ENCODE measurements around the gene RAD51B.

RAD51B gene

DNA sequence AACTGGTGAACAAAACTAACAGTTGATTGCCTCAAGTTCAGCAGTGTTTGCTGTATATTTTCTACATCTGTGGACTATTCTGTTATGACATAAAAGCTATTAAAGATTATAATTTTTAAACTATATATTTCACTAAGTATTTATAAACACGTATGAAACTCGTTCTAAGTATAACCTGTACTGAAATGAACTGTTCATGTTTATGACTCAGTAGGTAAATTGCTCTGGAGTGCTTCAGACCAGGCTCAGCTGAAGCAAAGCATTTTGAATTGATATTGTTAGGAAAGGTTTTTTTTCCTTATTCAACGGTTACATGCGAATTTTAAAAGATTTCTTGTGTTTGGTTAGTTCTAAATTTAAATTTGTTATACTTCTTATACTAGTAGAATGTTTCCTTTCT is 151.3 kb downstream of the RAD51B start:
- DNase-seq (ENCODE audit: low read depth, low spot score) = no peak
- no peak overlapping the region for H3K4me3 ChIP-seq (ENCODE audit: insufficient read length, low read depth)
- H3K27me3 ChIP-seq (ENCODE audit: insufficient read depth, insufficient read length) = no peaks in the 10 kb centered on the region
- H3K9me3 ChIP-seq (ENCODE audit: insufficient read depth, low read length) = peaks cover 12% of the 10 kb centered on the region; the same call in 1 of the 2 replicates
- H3K9ac ChIP-seq (ENCODE audit: insufficient read length, low read depth) = no peak overlapping the region
- H3K4me1 ChIP-seq (ENCODE audit: insufficient read depth, insufficient read length) = no peaks in the 10 kb centered on the region
- H3K36me3 ChIP-seq (ENCODE audit: insufficient read depth, insufficient read length, low read length) = no peaks in the 10 kb centered on the region
- TF ChIP-seq SUZ12 (IDR thresholded peaks at IDR 0.05; ENCODE audit: extremely low read depth, insufficient read depth, insufficient read length) (no peak), YY1 (IDR thresholded peaks at IDR 0.05; ENCODE audit: insufficient read depth, insufficient read length) (no peak), ZNF274 (IDR thresholded peaks at IDR 0.05; ENCODE audit: low read depth, low read length) (no peak)

GRCh38 chr14:67971627-67972625 is 152.3 kb downstream of the RAD51B start:
- no peak for TF ChIP-seq ZNF274 (IDR thresholded peaks at IDR 0.05; ENCODE audit: low read depth, low read length)
- no peak for TF ChIP-seq YY1 (IDR thresholded peaks at IDR 0.05; ENCODE audit: insufficient read depth, insufficient read length)
- no peak for TF ChIP-seq SUZ12 (IDR thresholded peaks at IDR 0.05; ENCODE audit: extremely low read depth, insufficient read depth, insufficient read length)
- DNase-seq (ENCODE audit: low read depth, low spot score) = no peak
- H3K9me3 ChIP-seq (ENCODE audit: insufficient read depth, low read length) = peaks cover 11% of the 10 kb centered on the region; the same call in 1 of the 2 replicates

GRCh38 chr14:67973436-67973835 is 153.9 kb downstream of the RAD51B start:
- H3K4me3 ChIP-seq (ENCODE audit: insufficient read length, low read depth) = no peak overlapping the region

More at GRCh38 chr14:67971627-67972625, 152.3 kb downstream of the RAD51B start:
- Histone ChIP-seq H3K27me3 (ENCODE audit: insufficient read depth, insufficient read length) (no peaks in the 10 kb centered on the region), H3K4me3 (ENCODE audit: insufficient read length, low read depth) (no peak overlapping the region), H3K36me3 (ENCODE audit: insufficient read depth, insufficient read length, low read length) (no peaks in the 10 kb centered on the region), H3K4me1 (ENCODE audit: insufficient read depth, insufficient read length) (no peaks in the 10 kb centered on the region), H3K9ac (ENCODE audit: insufficient read length, low read depth) (no peak overlapping the region)

GRCh38 chr14:67975470-67975869 is 155.9 kb downstream of the RAD51B start:
- no peaks in the 10 kb centered on the region for H3K27me3 ChIP-seq (ENCODE audit: insufficient read depth, insufficient read length)
- H3K9ac ChIP-seq (ENCODE audit: insufficient read length, low read depth) = no peak overlapping the region
- no peaks in the 10 kb centered on the region for H3K4me1 ChIP-seq (ENCODE audit: insufficient read depth, insufficient read length)
- H3K4me3 ChIP-seq (ENCODE audit: insufficient read length, low read depth) = no peak overlapping the region
- H3K9me3 ChIP-seq (ENCODE audit: insufficient read depth, low read length) = no peaks in the 10 kb centered on the region
- no peak for DNase-seq (ENCODE audit: low read depth, low spot score)
- no peaks in the 10 kb centered on the region for H3K36me3 ChIP-seq (ENCODE audit: insufficient read depth, insufficient read length, low read length)
- TF ChIP-seq SUZ12 (IDR thresholded peaks at IDR 0.05; ENCODE audit: extremely low read depth, insufficient read depth, insufficient read length) (no peak), YY1 (IDR thresholded peaks at IDR 0.05; ENCODE audit: insufficient read depth, insufficient read length) (no peak), ZNF274 (IDR thresholded peaks at IDR 0.05; ENCODE audit: low read depth, low read length) (no peak)

More at GRCh38 chr14:67973436-67973835, 153.9 kb downstream of the RAD51B start:
- no peaks in the 10 kb centered on the region for H3K4me1 ChIP-seq (ENCODE audit: insufficient read depth, insufficient read length)
- TF ChIP-seq YY1 (IDR thresholded peaks at IDR 0.05; ENCODE audit: insufficient read depth, insufficient read length) (no peak), ZNF274 (IDR thresholded peaks at IDR 0.05; ENCODE audit: low read depth, low read length) (no peak), SUZ12 (IDR thresholded peaks at IDR 0.05; ENCODE audit: extremely low read depth, insufficient read depth, insufficient read length) (no peak)
- H3K9me3 ChIP-seq (ENCODE audit: insufficient read depth, low read length) = peaks cover 6% of the 10 kb centered on the region; the same call in 1 of the 2 replicates
- no peaks in the 10 kb centered on the region for H3K36me3 ChIP-seq (ENCODE audit: insufficient read depth, insufficient read length, low read length)
- no peak for DNase-seq (ENCODE audit: low read depth, low spot score)
- H3K9ac ChIP-seq (ENCODE audit: insufficient read length, low read depth) = no peak overlapping the region
- H3K27me3 ChIP-seq (ENCODE audit: insufficient read depth, insufficient read length) = no peaks in the 10 kb centered on the region

- no peak for DNase-seq (ENCODE audit: low read depth, low spot score)
These were observed 158.0 kb downstream of the RAD51B start for GRCh38 chr14:67977434-67978034.

GRCh38 chr14:67978749-67979148 is 159.2 kb downstream of the RAD51B start:
- H3K9me3 ChIP-seq (ENCODE audit: insufficient read depth, low read length) = no peaks in the 10 kb centered on the region
- no peak for TF ChIP-seq ZNF274 (IDR thresholded peaks at IDR 0.05; ENCODE audit: low read depth, low read length)
- TF ChIP-seq SUZ12 (IDR thresholded peaks at IDR 0.05; ENCODE audit: extremely low read depth, insufficient read depth, insufficient read length) = no peak
- TF ChIP-seq YY1 (IDR thresholded peaks at IDR 0.05; ENCODE audit: insufficient read depth, insufficient read length) = no peak
- no peak for DNase-seq (ENCODE audit: low read depth, low spot score)
- no peak overlapping the region for H3K4me3 ChIP-seq (ENCODE audit: insufficient read length, low read depth)
- H3K4me1 ChIP-seq (ENCODE audit: insufficient read depth, insufficient read length) = no peaks in the 10 kb centered on the region
- H3K36me3 ChIP-seq (ENCODE audit: insufficient read depth, insufficient read length, low read length) = no peaks in the 10 kb centered on the region
- no peaks in the 10 kb centered on the region for H3K27me3 ChIP-seq (ENCODE audit: insufficient read depth, insufficient read length)
- H3K9ac ChIP-seq (ENCODE audit: insufficient read length, low read depth) = no peak overlapping the region

More at GRCh38 chr14:67977434-67978034, 158.0 kb downstream of the RAD51B start:
- no peaks in the 10 kb centered on the region for H3K4me1 ChIP-seq (ENCODE audit: insufficient read depth, insufficient read length)
- H3K4me3 ChIP-seq (ENCODE audit: insufficient read length, low read depth) = no peak overlapping the region
- no peak for TF ChIP-seq SUZ12 (IDR thresholded peaks at IDR 0.05; ENCODE audit: extremely low read depth, insufficient read depth, insufficient read length)
- TF ChIP-seq YY1 (IDR thresholded peaks at IDR 0.05; ENCODE audit: insufficient read depth, insufficient read length) = no peak
- TF ChIP-seq ZNF274 (IDR thresholded peaks at IDR 0.05; ENCODE audit: low read depth, low read length) = no peak
- no peaks in the 10 kb centered on the region for H3K9me3 ChIP-seq (ENCODE audit: insufficient read depth, low read length)
- H3K27me3 ChIP-seq (ENCODE audit: insufficient read depth, insufficient read length) = no peaks in the 10 kb centered on the region
- no peak overlapping the region for H3K9ac ChIP-seq (ENCODE audit: insufficient read length, low read depth)
- H3K36me3 ChIP-seq (ENCODE audit: insufficient read depth, insufficient read length, low read length) = no peaks in the 10 kb centered on the region
